Natural killer cell (primary cell): Measurements from ENCODE around the gene USP6. TPM values are rescaled to one million over a fixed set of nuclear protein-coding genes. Genes with fewer than 3 reads are reported as not detected.

Source experiments
- ATAC-seq, 3 donors: fragments of 150-1000 bp in 2 of 3; fragments of 200-7000 bp in 1 of 3; cut with Tn5 transposase; 1 replicate in 1 of 3; 2 replicates in 2 of 3; pipeline ENCODE4 v1.10.0; 2021; ENCODE audit warnings: mild to moderate bottlenecking in 2 of 3, moderate library complexity in 2 of 3
- DNase-seq, 2 donors: peaks; one replicate each; pipeline versions ENCODE4 v3.0.0 to v3.0.0-alpha.2; 2013 to 2021; ENCODE audit warnings: mixed read lengths in 1 of 2
- H3K27ac ChIP-seq: one replicate; pipeline ENCODE4 v1.5.1; 2013; ENCODE audit warnings: mild to moderate bottlenecking, low read length
- H3K27me3 ChIP-seq: one replicate; pipeline ENCODE4 v1.6.1; 2013; ENCODE audit warnings: low read length; ENCODE audit not compliant: control insufficient read depth, insufficient read depth
- H3K36me3 ChIP-seq: one replicate; pipeline ENCODE4 v1.6.1; 2013; ENCODE audit warnings: low read length; ENCODE audit not compliant: control insufficient read depth, insufficient read depth
- H3K4me1 ChIP-seq: one replicate; pipeline ENCODE4 v1.6.1; 2013; ENCODE audit warnings: low read length; ENCODE audit not compliant: control insufficient read depth, insufficient read depth
- H3K4me3 ChIP-seq: one replicate; pipeline ENCODE4 v1.5.1; 2013; ENCODE audit warnings: low read length
- H3K9me3 ChIP-seq: one replicate; pipeline ENCODE4 v1.6.1; 2013; ENCODE audit warnings: low read length; ENCODE audit not compliant: control insufficient read depth, insufficient read depth
- H3K27ac Mint-ChIP-seq, 2 donors: one replicate each; pipeline ENCODE4 v1.8.0; 2022; ENCODE audit warnings: mild to moderate bottlenecking in 2 of 2, mixed read lengths in 2 of 2, moderate library complexity in 1 of 2
- H3K27me3 Mint-ChIP-seq, 2 donors: one replicate each; pipeline ENCODE4 v1.8.0; 2022; ENCODE audit warnings: low read depth in 2 of 2, mixed read lengths in 2 of 2
- H3K36me3 Mint-ChIP-seq: one replicate; pipeline ENCODE4 v1.8.0; 2022; ENCODE audit warnings: mixed read lengths
- H3K4me1 Mint-ChIP-seq, 2 donors: one replicate each; pipeline ENCODE4 v1.8.0; 2022; ENCODE audit warnings: mixed read lengths in 2 of 2
- H3K4me3 Mint-ChIP-seq: one replicate; pipeline ENCODE4 v1.8.0; 2022; ENCODE audit warnings: mild to moderate bottlenecking, moderate library complexity, mixed read lengths
- H3K9me3 Mint-ChIP-seq, 2 donors: one replicate each; pipeline ENCODE4 v1.8.0; 2022; ENCODE audit warnings: mixed read lengths in 2 of 2
- WGBS: methylation state at CpG from one replicate; pipeline ENCODE4 v1.1.7; 2013; ENCODE audit warnings: missing lambda C conversion rate; ENCODE audit not compliant: insufficient coverage; 5-methylcytosine and 5-hydroxymethylcytosine counted together
- intact Hi-C: fragments of 100-400 bp; cut with micrococcal nuclease; formaldehyde crosslinking; loops from one replicate; pipeline ENCODE4 v1.14.2; 2022
- total RNA-seq, 4 donors: library from RNA; stranded (reverse); fragments of 120-200 nt in 1 of 4; gene quantifications; one replicate each; pipeline versions ENCODE4 v1.2.3 to v1.2.4, GENCODE V29; 2013 to 2022
- TF ChIP-seq, protein P1 (sequence below): fragments of 200-600 bp; IDR thresholded peaks from one replicate; pipeline ENCODE4 v1.8.0; 2022; ENCODE audit warnings: antibody characterized with exemption

USP6 gene
- total RNA-seq, 3 donors from 2014 or later (not counting 1 experiment from before 2014, with no cell fraction given), result 0.07 to 0.34 (median 0.13) TPM

DNA sequence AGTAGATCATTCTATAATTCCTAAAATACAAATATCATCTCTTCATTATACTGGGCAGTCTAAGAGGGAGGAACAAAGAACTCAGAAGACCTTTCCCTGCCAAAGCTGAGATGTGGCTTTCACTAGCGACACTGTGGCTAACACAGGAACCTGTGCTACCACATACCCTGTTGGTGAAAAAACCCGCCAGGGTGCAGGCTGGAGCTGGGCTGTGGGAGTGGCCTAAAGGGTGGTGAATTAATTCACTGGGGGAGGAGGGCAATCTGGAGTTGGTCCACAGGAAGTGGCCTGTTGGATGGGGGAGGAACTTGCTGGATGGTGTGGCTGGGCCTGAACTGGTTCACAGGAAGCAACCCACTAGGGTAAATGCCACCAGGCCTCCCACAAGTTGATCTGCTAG lies 68.5 kb downstream of the USP6 start:
- peak; percentile 97 to 99 (median 98) for ATAC-seq

DNA sequence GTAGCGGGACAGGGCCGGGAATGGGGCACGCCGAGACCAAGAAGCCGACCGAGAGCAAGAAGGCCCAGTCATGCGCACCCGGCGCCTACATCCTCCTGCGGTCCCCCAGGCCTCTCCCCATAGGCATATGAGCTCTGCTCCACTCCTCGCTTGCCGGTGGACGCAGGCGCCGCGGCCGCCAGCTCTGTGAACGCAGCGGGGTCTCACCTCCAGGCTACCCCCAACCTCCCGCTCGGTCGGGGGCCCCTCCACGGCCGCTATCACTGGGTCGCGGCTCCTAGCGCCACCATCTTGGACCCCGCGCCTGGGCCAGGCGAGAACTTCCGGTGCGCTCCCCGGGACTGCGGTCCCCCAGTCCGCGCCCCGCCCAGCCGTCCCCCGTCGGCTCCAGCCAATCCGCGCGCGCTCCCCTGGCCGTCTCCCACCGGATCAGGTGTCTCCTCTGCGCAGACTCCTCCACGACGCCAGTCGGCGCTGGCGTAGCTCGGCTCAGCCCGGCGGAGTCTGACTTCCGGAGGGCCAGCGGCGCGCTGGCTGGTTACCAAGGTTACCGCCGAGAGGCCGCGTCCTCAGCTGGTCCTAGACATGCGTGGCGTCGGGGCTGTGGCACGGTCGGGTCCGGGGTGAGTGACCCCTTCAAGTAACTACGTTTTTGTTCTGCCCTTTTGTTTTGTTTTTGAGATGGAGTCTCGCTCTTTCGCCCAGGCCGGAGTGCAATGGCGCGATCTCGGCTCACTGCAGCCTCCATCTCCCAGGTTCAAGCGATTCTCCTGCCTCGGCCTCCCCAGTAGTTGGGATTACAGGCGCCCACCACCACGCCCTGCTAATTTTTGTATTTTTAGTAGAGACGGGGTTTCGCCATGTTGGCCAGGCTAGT lies 75.9 kb downstream of the USP6 start, which contains the start of gene ZNF594:
ZNF594 (minus strand) TSS at position 328 of the 877 bp plus-strand sequence. CDS start 7,612 bp downstream, outside the sequence.
- WGBS, result 2% methylated on average over 82 of the region's 82 CpGs
- no peaks in the 10 kb centered on the region for H3K27me3 Mint-ChIP-seq
- Histone ChIP-seq H3K27me3 (no peaks in the 10 kb centered on the region), H3K27ac (peak within 1 kb of the TSS; percentile 86), H3K4me1 (peaks cover 23% of the 10 kb centered on the region), H3K4me3 (peak within 1 kb of the TSS; percentile 90), H3K36me3 (peaks cover 2% of the 10 kb centered on the region), H3K9me3 (no peaks in the 10 kb centered on the region)
- TF ChIP-seq, protein P1, sequence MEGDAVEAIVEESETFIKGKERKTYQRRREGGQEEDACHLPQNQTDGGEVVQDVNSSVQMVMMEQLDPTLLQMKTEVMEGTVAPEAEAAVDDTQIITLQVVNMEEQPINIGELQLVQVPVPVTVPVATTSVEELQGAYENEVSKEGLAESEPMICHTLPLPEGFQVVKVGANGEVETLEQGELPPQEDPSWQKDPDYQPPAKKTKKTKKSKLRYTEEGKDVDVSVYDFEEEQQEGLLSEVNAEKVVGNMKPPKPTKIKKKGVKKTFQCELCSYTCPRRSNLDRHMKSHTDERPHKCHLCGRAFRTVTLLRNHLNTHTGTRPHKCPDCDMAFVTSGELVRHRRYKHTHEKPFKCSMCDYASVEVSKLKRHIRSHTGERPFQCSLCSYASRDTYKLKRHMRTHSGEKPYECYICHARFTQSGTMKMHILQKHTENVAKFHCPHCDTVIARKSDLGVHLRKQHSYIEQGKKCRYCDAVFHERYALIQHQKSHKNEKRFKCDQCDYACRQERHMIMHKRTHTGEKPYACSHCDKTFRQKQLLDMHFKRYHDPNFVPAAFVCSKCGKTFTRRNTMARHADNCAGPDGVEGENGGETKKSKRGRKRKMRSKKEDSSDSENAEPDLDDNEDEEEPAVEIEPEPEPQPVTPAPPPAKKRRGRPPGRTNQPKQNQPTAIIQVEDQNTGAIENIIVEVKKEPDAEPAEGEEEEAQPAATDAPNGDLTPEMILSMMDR, result peak; percentile 74
- H3K9me3 Mint-ChIP-seq, result peaks cover 3 to 6% of the 10 kb centered on the region in 2 donors
- peak; percentile 98 to 99 (median 98) for ATAC-seq
- peak; percentile 97 for DNase-seq
- H3K27ac Mint-ChIP-seq, result peak within 1 kb of the TSS; percentile 91 to 98
- H3K4me1 Mint-ChIP-seq, result peaks cover 35 to 36% of the 10 kb centered on the region in 2 donors
- peaks cover 16% of the 10 kb centered on the region for H3K36me3 Mint-ChIP-seq
- peak within 1 kb of the TSS; percentile 95 for H3K4me3 Mint-ChIP-seq
- intact Hi-C loops, result loop anchor here (1.0 to 10.0 kb wide), 2 partner anchors 97 to 228 kb away; partner anchors contain the start of gene NUP88

More for the DNA sequence above, 68.5 kb downstream of the USP6 start:
- H3K9me3 Mint-ChIP-seq, result peaks cover 10 to 22% of the 10 kb centered on the region in 2 donors
- peaks cover 27 to 42% of the 10 kb centered on the region in 2 donors for H3K4me1 Mint-ChIP-seq
- Histone ChIP-seq H3K4me3 (no peak overlapping the region), H3K27ac (peak overlapping the region; percentile 33), H3K9me3 (peaks cover 63% of the 10 kb centered on the region), H3K36me3 (peaks cover 1% of the 10 kb centered on the region), H3K27me3 (no peaks in the 10 kb centered on the region), H3K4me1 (peaks cover 13% of the 10 kb centered on the region)
- no peaks in the 10 kb centered on the region for H3K27me3 Mint-ChIP-seq
- intact Hi-C loops, result loop anchor here (2.0 to 5.0 kb wide), 2 partner anchors 43 to 332 kb away; no protein-coding TSS in a partner anchor
- WGBS, result 41% methylated on average over 2 of the region's 2 CpGs
- peak overlapping the region; percentile 84 to 87 for H3K27ac Mint-ChIP-seq
- H3K4me3 Mint-ChIP-seq, result peak overlapping the region; percentile 74
- peak; percentile 57 to 72 for DNase-seq
- H3K36me3 Mint-ChIP-seq, result peaks cover 57% of the 10 kb centered on the region
- TF ChIP-seq, protein P1, result no peak

DNA sequence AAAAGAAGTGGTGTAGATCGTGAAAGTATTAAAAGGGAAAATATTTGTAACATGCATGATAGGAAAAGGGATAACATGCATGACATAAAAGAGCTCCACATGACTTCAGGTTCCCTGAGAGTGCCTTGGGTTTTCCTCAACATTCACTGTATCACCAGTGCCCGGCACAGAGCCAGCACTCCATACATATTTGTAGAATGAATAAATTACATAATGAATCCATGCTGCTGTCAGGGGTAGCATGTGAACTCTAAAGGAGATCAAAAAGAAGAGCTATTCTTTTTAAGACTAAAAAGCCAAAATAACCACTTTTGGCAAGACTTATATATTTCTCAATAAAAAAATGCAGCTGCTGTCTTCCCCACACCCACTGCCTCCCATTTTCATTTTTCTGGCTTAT lies 78.5 kb downstream of the USP6 start:
- no peaks in the 10 kb centered on the region for H3K9me3 ChIP-seq
- Mint-ChIP-seq H3K27me3 (no peaks in the 10 kb centered on the region), H3K27ac (no peak overlapping the region), H3K9me3 (no peaks in the 10 kb centered on the region), H3K4me3 (no peak overlapping the region), H3K4me1 (peaks cover 37 to 43% of the 10 kb centered on the region in 2 donors), H3K36me3 (no peaks in the 10 kb centered on the region)
- peaks cover 39% of the 10 kb centered on the region for H3K4me1 ChIP-seq
- intact Hi-C loops, result loop anchor here (10.0 kb wide), 1 partner anchor 100 kb away; no protein-coding TSS in a partner anchor
- no peak overlapping the region for H3K27ac ChIP-seq
- H3K4me3 ChIP-seq, result no peak overlapping the region
- no peaks in the 10 kb centered on the region for H3K27me3 ChIP-seq
- no peak for DNase-seq
- H3K36me3 ChIP-seq, result peaks cover under 1% of the 10 kb centered on the region
- no peak for ATAC-seq
- TF ChIP-seq, protein P1, result no peak
- WGBS, result 86% methylated on average over 1 of the region's 2 CpGs
